HG03159 (cell line): ENCODE measurements around the gene TTC39B.
A peak's percentile ranks its signal among the peaks of the same experiment; 100 is the strongest.

Experiments
- ATAC-seq: cut with Tn5 transposase; IDR thresholded peaks from one replicate; pipeline ENCODE4 v1.9.1; 2021; ENCODE audit warnings: mild to moderate bottlenecking, moderate library complexity; ENCODE audit not compliant: unreplicated experiment

Gene TTC39B

DNA sequence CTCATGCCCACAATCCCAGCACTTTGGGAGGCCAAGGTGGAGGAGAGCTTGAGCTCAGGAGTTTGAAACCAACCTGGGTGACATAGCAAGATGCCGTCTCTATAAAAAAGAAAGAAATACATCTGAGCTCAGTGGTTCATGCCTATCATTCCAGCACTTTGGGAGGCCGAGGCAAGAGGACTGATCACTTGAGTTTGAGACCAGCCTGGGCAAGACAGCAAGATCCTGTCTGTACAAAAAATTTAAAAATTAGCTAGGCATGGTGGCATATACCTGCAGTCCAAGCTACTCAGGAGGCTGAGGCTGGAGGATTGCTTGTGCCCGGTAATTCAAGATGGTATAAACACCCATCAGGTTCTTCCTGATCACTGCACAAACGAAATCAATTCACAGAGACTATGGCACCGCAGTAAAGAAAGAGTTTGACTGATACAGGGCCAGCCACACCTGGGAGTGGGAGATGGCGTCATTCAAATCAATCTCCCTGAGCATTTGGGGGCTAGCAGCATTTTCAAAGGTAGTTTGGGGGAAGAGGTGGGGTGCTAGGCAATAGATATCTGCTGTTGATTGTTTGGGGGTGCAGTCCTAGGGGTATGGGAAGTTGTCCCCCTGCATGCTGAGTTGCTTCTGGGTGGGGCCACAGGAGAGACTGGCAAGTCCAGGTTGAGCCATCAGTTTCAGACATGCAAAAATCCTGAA, 169.2 kb downstream of the TTC39B start:
- ATAC-seq, result no peak

DNA sequence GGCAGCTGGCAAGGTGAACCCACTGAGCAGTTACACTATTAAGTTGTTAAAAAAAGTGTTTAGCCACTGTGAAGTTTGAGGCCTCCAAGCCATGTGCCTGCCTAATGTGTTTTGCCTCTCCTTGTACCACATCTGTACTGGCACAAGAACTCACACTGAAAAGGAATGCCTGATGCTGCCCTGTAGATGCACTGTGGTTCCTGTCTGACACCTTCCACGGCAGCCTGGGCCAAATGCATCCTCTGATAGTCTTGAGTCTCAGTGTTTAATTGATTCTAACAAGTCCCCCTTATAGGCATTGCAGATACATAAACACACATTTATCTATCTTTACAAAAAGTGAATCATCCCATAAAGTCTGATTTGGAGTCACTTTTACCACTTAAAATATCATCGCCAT, 169.9 kb downstream of the TTC39B start:
- no peak for ATAC-seq

DNA sequence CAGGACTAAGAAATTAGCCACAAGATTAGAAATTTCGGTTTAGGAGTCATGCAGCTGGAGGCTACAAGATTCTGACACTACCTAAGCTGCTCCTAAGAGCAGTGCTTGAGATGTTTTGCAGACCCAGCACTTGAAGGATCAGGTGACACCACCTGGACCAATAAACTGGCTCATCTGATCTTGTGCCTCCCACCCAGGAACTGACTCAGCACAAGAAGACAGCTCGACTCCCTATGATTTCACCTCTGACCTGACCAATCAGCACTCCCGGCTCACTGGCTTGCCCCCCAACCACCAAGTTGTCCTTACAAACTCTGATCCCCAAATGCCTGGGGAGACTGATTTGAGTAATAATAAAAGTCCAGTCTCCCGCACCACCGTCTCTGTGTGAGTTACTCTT, 170.4 kb downstream of the TTC39B start:
- ATAC-seq, result no peak

DNA sequence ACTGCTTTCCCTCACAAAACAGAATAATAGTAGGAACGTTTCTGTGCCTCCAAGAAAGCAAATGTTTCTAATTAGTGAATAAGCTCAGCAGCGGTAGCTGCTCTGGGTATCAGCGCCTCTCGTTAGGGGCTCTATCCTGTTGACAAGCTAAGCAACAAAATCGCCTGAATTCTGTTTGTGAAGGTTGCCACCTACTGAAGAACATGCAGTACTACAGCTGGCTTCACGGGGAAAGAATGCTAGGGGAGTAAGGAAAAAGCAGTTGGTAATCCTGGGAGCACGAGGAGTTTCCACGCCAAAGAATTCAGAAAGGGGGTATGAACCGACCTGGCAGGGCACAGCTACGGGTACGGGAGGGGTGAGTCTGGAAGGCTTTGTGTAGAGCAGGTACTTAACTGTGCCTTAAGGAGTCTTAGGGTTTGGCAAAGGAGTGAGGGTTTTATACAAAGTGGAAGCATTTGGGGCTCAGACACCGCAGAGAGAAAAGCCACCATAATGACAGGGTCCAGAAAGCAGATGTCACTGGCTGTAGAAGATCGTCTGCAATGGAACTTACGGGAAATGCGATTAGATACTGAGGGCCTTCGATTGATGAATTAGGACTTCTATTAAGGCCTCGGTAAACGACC, 171.7 kb downstream of the TTC39B start:
- peak; percentile 93 for ATAC-seq

DNA sequence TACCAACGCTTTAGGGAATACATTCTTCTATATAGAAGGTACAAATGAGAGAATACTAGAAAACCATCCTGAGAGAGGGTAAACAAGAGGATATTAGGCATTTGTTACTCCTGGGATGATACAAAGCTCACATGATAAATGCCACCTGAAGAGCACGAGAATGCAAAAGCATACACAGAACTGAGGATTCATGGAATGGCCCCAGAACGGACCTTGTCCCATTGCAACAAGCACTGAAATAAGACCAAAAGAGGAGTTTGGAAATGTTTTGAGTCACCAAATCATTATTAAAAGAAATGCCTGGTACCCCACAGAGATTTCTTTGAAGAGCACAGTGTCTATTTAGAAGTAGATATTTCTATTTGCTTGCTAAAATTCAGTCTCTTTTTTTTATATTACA, 173.5 kb downstream of the TTC39B start:
- ATAC-seq, result no peak

DNA sequence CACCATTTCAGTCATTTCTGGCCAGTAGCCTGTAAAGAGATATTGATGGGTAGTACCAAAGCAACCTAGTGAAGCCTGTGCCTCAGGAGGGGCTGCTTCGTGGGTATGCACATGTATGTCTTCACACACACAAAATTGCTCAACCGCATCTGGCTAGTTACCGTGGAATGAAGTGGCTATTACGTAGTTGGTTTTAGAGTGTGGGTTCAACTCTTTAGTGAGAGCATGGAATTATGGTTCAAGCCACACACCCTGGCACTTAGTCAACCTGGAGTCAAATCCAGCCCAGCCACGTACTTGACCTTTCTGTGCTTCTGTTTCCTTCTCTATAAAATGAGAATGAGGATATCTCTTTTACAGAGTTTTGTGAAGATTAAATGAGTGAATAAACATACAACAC, 174.9 kb downstream of the TTC39B start:
- ATAC-seq, result no peak

DNA sequence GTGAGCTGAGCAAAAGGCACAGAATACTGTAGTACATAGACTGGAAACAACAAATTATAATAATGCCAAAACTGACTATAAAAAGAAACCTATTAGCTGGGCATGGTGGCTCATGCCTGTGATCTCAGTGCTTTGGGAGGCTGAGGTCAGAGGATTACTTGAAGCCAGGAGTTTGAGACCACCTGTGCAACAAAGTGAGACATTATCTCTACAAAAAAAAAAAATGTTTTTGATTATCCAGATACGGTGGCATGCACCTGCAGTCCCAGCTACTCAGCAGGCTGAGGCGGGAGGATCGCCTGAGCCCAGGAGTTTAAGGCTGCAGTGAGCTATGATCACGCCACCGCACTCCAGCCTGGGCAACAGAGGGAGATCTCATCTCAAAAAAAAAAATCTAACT, 175.9 kb downstream of the TTC39B start:
- ATAC-seq, result no peak

DNA sequence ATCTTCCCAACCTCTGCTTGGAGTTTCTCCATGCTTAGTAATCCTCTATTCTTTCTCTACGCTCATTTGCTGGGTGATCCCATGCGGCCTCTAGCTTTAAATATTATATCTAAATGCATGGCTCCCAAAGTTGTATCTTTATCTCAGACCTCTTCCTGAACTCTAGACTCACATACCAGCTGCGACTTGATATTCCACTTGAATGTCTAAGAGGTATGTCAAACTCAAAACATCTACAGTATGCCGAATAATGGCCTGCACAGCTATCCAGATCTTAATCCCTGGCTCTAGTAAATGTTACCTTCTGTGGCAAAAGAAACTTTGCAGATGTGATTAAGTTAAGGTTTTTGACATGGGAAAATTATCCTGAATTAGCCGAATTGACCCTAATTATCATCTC, 179.2 kb downstream of the TTC39B start:
- ATAC-seq, result no peak

DNA sequence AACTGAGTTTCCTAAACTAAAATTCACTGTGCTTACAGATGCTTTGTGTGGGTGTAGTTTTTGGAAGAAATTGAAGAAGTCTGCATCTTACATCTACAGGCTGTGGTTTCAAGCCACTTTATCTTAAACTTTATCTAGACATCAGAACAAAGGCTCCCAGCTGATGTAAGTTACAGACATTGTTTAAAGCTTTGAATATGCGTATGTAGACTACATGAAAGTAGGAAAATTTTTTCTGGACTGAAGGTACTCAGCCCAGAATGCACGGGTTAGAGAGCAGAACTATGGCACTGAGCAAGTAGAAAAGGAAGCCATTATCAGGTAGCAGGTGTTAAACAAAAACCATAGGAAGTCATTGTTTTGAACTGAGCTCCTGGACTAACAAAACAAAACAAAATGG, 185.4 kb downstream of the TTC39B start:
- no peak for ATAC-seq

DNA sequence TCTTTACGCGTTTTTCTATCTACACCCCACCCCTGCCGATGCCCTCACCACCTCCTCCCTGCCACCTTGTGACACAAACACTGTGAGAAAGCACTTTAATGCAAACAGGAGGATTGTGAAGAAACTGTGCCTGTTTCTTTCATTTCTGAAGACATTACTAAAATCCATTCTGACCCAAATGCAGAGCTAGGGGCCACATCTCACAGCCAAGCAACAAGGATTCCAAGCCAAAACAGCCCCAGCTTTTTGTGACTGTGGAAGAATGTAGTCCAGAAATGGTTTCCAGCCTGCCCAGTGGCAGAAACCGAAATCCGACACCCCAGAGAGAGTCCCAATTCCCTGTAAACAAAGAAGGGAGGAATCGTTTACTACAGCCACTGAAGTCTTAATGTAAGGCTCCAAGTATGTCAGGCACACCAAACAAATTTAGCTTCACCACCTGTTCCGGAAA, 190.9 kb downstream of the TTC39B start:
- ATAC-seq, result no peak

DNA sequence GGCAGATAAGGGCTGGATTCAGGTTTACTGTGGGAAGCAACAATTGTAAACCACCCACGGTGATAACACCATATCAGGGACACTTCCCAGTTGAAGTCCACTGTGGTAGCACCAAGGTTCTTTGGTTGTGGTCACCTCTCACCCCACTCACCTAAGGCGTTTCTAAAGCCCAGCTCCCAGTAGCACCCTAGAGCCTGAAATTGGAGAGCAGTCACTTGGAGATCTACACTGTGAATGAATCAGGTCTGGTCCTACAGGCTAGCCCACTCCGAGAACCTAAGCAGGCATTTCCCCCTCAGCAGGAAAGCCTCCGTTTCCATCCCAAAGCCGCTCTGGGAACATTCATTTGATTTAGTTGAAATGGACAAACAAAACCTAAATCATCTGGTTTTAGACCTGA, 191.3 kb downstream of the TTC39B start:
- no peak for ATAC-seq

DNA sequence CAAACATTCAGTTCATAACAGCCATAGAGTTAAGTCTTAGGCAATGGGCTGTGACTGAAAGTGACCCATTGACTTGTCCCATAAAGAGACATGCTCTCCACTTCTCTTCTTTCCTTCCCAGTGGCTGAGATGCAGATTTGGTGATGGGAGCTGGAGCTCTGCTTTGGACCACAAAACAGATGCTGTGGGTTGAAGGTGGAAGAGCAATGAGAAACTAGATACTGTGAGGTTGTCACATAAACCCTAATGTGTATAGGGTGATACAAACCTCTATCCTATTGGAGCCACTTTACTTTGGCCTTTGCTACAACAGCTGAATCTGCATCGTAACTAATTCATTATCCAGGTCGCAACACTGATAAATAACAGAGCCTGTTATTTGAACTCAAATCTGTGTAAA, 192.0 kb downstream of the TTC39B start:
- no peak for ATAC-seq
